ENCODE results near the gene CDYL2.

GRCh38 chr16:80616362-80616761 is 188.0 kb downstream of the CDYL2 start:
- TF ChIP-seq, protein P1, sequence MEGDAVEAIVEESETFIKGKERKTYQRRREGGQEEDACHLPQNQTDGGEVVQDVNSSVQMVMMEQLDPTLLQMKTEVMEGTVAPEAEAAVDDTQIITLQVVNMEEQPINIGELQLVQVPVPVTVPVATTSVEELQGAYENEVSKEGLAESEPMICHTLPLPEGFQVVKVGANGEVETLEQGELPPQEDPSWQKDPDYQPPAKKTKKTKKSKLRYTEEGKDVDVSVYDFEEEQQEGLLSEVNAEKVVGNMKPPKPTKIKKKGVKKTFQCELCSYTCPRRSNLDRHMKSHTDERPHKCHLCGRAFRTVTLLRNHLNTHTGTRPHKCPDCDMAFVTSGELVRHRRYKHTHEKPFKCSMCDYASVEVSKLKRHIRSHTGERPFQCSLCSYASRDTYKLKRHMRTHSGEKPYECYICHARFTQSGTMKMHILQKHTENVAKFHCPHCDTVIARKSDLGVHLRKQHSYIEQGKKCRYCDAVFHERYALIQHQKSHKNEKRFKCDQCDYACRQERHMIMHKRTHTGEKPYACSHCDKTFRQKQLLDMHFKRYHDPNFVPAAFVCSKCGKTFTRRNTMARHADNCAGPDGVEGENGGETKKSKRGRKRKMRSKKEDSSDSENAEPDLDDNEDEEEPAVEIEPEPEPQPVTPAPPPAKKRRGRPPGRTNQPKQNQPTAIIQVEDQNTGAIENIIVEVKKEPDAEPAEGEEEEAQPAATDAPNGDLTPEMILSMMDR (conservative IDR thresholded peaks at IDR 0.05 in 1 of 2, IDR thresholded peaks at IDR 0.05 in 1 of 2; ENCODE audit: extremely low read depth in 1 of 2, insufficient read depth in 1 of 2, low read depth in 1 of 2, low read length in 2 of 2) = no peak
- no peak for TF ChIP-seq EZH2 (IDR thresholded peaks at IDR 0.05; ENCODE audit: borderline replicate concordance, low read length)
